ENCODE results near the gene TOX2.
A peak's percentile ranks its signal among the peaks of the same experiment; 100 is the strongest.

Gene TOX2

DNA sequence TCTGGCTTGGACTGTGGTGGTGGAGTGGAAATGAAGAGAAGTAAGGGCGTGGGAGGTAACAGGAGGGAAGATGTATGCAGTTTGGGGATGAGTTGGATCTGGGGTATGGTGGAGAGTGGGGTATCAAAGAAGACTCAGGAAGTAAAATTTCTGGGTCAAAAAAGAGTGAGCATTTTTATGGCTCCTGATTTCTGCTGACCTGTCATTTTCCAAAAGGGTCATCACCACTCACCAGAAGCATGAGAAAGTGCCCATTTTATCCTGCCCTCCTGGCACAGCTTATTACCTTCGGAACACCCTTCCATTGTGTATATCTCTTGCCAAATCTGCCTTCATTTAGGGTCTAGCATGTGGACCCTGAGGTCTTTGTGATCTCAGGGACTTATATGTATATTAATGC lies 17.3 kb downstream of the TOX2 start:
- Histone ChIP-seq H3K36me3 (ENCODE audit: low read depth) (no peaks in the 10 kb centered on the region), H3K27ac (ENCODE audit: poor library complexity, severe bottlenecking) (no peak overlapping the region), H3K9me3 (ENCODE audit: severe bottlenecking) (no peaks in the 10 kb centered on the region), H3K4me1 (ENCODE audit: insufficient read depth, poor library complexity, severe bottlenecking) (peaks cover 20% of the 10 kb centered on the region), H3K27me3 (ENCODE audit: insufficient read depth, poor library complexity, severe bottlenecking) (no peaks in the 10 kb centered on the region), H3K4me3 (ENCODE audit: severe bottlenecking) (no peak overlapping the region)
- ATAC-seq (ENCODE audit: low read depth) = no peak
- DNase-seq (ENCODE audit: low spot score) = peak; percentile 7
- TF ChIP-seq, protein P1, sequence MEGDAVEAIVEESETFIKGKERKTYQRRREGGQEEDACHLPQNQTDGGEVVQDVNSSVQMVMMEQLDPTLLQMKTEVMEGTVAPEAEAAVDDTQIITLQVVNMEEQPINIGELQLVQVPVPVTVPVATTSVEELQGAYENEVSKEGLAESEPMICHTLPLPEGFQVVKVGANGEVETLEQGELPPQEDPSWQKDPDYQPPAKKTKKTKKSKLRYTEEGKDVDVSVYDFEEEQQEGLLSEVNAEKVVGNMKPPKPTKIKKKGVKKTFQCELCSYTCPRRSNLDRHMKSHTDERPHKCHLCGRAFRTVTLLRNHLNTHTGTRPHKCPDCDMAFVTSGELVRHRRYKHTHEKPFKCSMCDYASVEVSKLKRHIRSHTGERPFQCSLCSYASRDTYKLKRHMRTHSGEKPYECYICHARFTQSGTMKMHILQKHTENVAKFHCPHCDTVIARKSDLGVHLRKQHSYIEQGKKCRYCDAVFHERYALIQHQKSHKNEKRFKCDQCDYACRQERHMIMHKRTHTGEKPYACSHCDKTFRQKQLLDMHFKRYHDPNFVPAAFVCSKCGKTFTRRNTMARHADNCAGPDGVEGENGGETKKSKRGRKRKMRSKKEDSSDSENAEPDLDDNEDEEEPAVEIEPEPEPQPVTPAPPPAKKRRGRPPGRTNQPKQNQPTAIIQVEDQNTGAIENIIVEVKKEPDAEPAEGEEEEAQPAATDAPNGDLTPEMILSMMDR (IDR thresholded peaks at IDR 0.05; ENCODE audit: poor library complexity, severe bottlenecking) = no peak

DNA sequence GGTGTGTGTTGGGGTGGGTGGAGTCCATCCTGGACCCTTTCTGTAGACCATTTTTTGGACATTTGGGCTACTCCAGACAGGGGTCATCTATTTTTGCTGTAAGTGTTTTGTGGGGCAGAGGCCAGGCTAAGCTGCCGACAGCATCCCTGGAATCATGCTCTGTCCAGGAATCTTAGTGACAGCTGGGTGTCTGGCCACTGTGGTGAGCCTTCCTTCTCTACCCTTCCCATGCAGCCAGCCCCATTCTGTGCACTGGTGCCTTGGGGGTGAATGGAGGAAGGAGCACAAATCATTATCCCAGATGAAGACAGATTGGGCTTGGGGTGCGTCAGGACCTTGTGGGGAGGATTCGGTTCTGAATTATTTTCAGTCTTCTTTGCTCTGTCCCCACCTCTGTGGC lies 20.2 kb downstream of the TOX2 start:
- no peak for ATAC-seq (ENCODE audit: low read depth)
- H3K27me3 ChIP-seq (ENCODE audit: insufficient read depth, poor library complexity, severe bottlenecking) = no peaks in the 10 kb centered on the region
- H3K9me3 ChIP-seq (ENCODE audit: severe bottlenecking) = no peaks in the 10 kb centered on the region
- H3K4me1 ChIP-seq (ENCODE audit: insufficient read depth, poor library complexity, severe bottlenecking) = peaks cover 23% of the 10 kb centered on the region
- H3K4me3 ChIP-seq (ENCODE audit: severe bottlenecking) = no peak overlapping the region
- TF ChIP-seq, protein P1 (IDR thresholded peaks at IDR 0.05; ENCODE audit: poor library complexity, severe bottlenecking) = no peak
- H3K36me3 ChIP-seq (ENCODE audit: low read depth) = no peaks in the 10 kb centered on the region
- no peak overlapping the region for H3K27ac ChIP-seq (ENCODE audit: poor library complexity, severe bottlenecking)
- peak; percentile 61 for DNase-seq (ENCODE audit: low spot score)

DNA sequence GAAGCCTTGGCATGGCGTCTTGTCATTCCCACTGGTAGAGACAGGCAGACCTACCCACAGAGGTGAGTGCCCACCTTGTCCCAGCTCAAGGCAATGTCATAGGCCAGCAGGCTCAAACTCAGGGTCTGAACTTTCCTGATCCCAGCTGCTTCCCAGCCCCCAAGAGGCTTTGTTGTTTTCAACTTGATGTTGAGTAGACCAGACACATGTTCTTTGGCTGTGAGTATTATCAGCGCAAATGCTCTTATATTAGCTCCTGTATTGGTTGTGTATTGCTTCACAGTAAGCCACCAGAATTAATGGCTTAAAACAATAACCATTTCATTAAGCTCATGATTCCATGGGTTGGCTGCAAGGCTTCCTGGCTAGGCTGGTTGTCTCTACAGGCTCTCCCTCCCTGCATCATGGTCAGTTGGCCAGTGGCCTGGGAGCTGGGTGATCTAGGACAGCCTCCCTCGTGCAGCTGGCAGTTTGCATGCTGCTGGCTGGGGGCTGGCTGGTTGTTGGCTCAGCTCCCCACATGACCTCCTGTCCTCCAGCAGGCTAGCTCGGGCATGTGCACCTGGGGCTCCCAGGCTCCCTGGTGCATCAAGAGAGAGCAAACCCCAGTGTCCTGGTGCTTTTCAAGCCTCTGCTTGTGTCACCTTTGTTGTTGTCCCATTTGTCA lies 21.6 kb downstream of the TOX2 start:
- no peak overlapping the region for H3K4me3 ChIP-seq (ENCODE audit: severe bottlenecking)
- H3K27me3 ChIP-seq (ENCODE audit: insufficient read depth, poor library complexity, severe bottlenecking) = no peaks in the 10 kb centered on the region
- H3K9me3 ChIP-seq (ENCODE audit: severe bottlenecking) = no peaks in the 10 kb centered on the region
- H3K4me1 ChIP-seq (ENCODE audit: insufficient read depth, poor library complexity, severe bottlenecking) = peaks cover 35% of the 10 kb centered on the region
- ATAC-seq (ENCODE audit: low read depth) (no peak), DNase-seq (ENCODE audit: low spot score) (peak; percentile 79)
- TF ChIP-seq, protein P1 (IDR thresholded peaks at IDR 0.05; ENCODE audit: poor library complexity, severe bottlenecking) = no peak
- H3K27ac ChIP-seq (ENCODE audit: poor library complexity, severe bottlenecking) = no peak overlapping the region
- no peaks in the 10 kb centered on the region for H3K36me3 ChIP-seq (ENCODE audit: low read depth)

DNA sequence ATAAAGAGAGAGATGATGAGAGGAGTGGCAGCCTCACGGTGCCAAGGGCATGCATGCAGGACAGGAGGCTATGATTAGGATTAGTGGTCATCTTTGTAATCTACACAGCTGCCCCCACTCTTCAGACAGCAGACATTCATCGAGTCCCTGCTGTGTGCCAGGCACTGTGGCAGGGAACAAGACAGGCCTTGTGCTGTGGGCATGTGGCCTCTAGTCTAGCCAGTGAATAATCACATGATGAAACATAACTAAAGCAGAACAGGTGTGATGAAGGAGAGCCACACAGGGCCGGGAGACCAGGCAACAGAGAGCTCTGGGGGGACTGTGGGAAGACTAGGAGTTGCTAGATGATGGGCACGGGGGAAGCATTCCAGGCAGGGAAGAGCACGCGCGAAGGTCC lies 22.2 kb downstream of the TOX2 start:
- Histone ChIP-seq H3K4me1 (ENCODE audit: insufficient read depth, poor library complexity, severe bottlenecking) (peaks cover 41% of the 10 kb centered on the region), H3K27me3 (ENCODE audit: insufficient read depth, poor library complexity, severe bottlenecking) (no peaks in the 10 kb centered on the region), H3K9me3 (ENCODE audit: severe bottlenecking) (no peaks in the 10 kb centered on the region), H3K4me3 (ENCODE audit: severe bottlenecking) (no peak overlapping the region), H3K36me3 (ENCODE audit: low read depth) (no peaks in the 10 kb centered on the region), H3K27ac (ENCODE audit: poor library complexity, severe bottlenecking) (no peak overlapping the region)
- ATAC-seq (ENCODE audit: low read depth) = no peak
- TF ChIP-seq, protein P1 (IDR thresholded peaks at IDR 0.05; ENCODE audit: poor library complexity, severe bottlenecking) = no peak
- peak; percentile 59 for DNase-seq (ENCODE audit: low spot score)

DNA sequence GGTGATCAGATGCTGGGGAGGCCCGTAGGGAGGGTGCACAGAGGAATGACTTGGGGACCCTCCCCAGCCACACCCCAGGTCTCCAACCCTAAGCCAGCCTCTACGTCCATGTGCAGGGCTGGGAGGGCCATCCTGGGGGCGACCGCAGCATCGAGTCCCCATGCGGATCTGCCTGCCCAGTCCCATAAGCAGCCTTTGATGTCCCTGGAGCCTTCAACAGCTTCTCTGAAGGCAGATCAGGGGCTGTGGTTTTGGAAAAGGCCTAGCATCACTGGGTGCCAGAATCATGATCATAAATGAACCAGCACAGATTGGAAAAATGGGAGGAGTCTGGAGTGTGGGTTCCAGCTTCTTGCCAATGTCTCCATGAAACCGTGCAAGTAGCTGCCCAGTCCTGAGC lies 22.9 kb downstream of the TOX2 start:
- TF ChIP-seq, protein P1 (IDR thresholded peaks at IDR 0.05; ENCODE audit: poor library complexity, severe bottlenecking) = no peak
- Histone ChIP-seq H3K9me3 (ENCODE audit: severe bottlenecking) (no peaks in the 10 kb centered on the region), H3K27ac (ENCODE audit: poor library complexity, severe bottlenecking) (no peak overlapping the region), H3K36me3 (ENCODE audit: low read depth) (no peaks in the 10 kb centered on the region), H3K4me1 (ENCODE audit: insufficient read depth, poor library complexity, severe bottlenecking) (peaks cover 49% of the 10 kb centered on the region), H3K27me3 (ENCODE audit: insufficient read depth, poor library complexity, severe bottlenecking) (no peaks in the 10 kb centered on the region), H3K4me3 (ENCODE audit: severe bottlenecking) (no peak overlapping the region)
- no peak for DNase-seq (ENCODE audit: low spot score)
- ATAC-seq (ENCODE audit: low read depth) = no peak
